ENCODE measurements around the gene FOXRED2. TPM values are rescaled to one million over a fixed set of nuclear protein-coding genes. Genes with fewer than 3 reads are reported as not detected.
A peak's percentile ranks its signal among the peaks of the same experiment; 100 is the strongest.

The FOXRED2 gene
- total and polyA plus RNA-seq, 2 of the 8 experiments (the other 6 are each of a cell fraction or from before 2014, with no cell fraction given), result 11.5 to 27.8 TPM

DNA sequence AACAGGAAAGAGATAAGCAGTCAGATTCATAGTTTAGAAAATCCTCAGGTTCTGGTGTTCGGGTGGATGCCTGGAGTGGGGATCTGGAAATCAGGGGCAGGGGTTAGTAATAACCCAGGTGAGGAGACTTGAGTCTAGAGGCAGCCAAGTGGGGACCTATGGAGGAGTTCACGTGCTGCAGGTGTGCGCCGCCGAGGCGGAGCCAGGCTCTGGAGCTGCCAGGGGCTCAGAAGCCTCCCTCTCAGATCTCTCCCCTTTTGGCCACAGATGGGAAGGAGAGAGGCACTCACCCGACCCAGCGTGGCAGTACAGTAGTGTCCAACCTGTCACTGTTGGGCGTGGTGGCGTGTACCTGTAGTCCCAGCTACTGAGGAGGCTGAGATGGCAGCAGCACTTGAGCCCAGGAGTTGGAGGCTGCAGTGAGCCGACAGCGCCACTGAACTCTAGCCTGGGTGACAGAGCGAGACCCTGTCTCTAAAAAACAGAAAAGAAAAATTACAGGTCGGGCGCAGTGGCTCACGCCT lies 52.9 kb downstream of the FOXRED2 start:
- no peak overlapping the region for H3K9ac ChIP-seq (replicated peaks in 1 of 4; ENCODE audit: extremely low read depth in 1 of 4, low read depth in 3 of 4, low read length in 3 of 4)
- H2BK20ac ChIP-seq (ENCODE audit: low read length), result no peak overlapping the region
- no peak overlapping the region for H3K27ac ChIP-seq (ENCODE audit: low read depth, low read length)
- H4K91ac ChIP-seq (replicated peaks; ENCODE audit: insufficient read length, low read length), result no peak overlapping the region
- no peak overlapping the region for H2BK120ac ChIP-seq (replicated peaks; ENCODE audit: low read depth, low read length)
- H3K56ac ChIP-seq (replicated peaks; ENCODE audit: insufficient read length, low read depth, low read length), result no peak overlapping the region
- no peaks in the 10 kb centered on the region for H3K79me1 ChIP-seq (ENCODE audit: low read depth, low read length)
- H2BK12ac ChIP-seq (ENCODE audit: low read depth, low read length), result peak overlapping the region; percentile 50; the same call in 1 of the 2 replicates
- H3K36me3 ChIP-seq (ENCODE audit: control insufficient read depth in 2 of 4, insufficient read depth in 4 of 4, low read length in 3 of 4), result no peaks in the 10 kb centered on the region
- no peaks in the 10 kb centered on the region for H3K9me3 ChIP-seq (ENCODE audit: insufficient read depth in 2 of 2, low read depth in 1 of 2, low read length in 1 of 2)
- no peak overlapping the region for H2AFZ ChIP-seq (ENCODE audit: low read length)
- H2BK15ac ChIP-seq (ENCODE audit: low read length), result peak overlapping the region; percentile 46; the same call in 1 of the 2 replicates
- H3K23ac ChIP-seq (ENCODE audit: insufficient read length), result no peak overlapping the region
- H4K20me1 ChIP-seq (replicated peaks in 1 of 2; ENCODE audit: control insufficient read depth in 1 of 2, insufficient read depth in 2 of 2, low read length in 2 of 2), result no peaks in the 10 kb centered on the region
- 94% methylated on average over 16 of the region's 16 CpGs; no CpG with 5 or more reads in 1 of the 2 experiments for WGBS, 2 experiments (ENCODE audit: extremely low coverage in 1 of 2, insufficient coverage in 1 of 2, insufficient read length in 1 of 2, insufficient replicate concordance in 2 of 2, low coverage in 1 of 2, low lambda C conversion rate in 2 of 2, missing lambda C conversion rate in 1 of 2)
- no peak overlapping the region for H3K4me3 ChIP-seq (ENCODE audit: extremely low read depth in 1 of 4, insufficient read depth in 2 of 4, low read depth in 3 of 4, low read length in 4 of 4)
- no peaks in the 10 kb centered on the region for H3K27me3 ChIP-seq (replicated peaks in 1 of 4; ENCODE audit: control insufficient read depth in 3 of 4, extremely low read depth in 1 of 4, insufficient read depth in 3 of 4, low read length in 3 of 4)
- no peak overlapping the region for H3K4ac ChIP-seq (replicated peaks; ENCODE audit: insufficient read length, low read depth, low read length)
- H3K14ac ChIP-seq (ENCODE audit: insufficient read length), result no peak overlapping the region
- H2BK5ac ChIP-seq (ENCODE audit: low read depth, low read length), result no peak overlapping the region
- no peak overlapping the region for H3K18ac ChIP-seq (ENCODE audit: extremely low read depth, low read length)
- DNase-seq (ENCODE audit: low read depth in 1 of 2, low spot score in 2 of 2), result no peak
- H3K4me1 ChIP-seq (replicated peaks in 1 of 4; ENCODE audit: control insufficient read depth in 3 of 4, insufficient read depth in 4 of 4, low read length in 3 of 4), result peaks cover 6 to 25% (median 10%) of the 10 kb centered on the region in 4 experiments
- CTCF ChIA-PET (ENCODE audit: partially characterized antibody), result interaction anchor here (0.8 to 1.0 kb wide), 2 partner anchors 21 to 129 kb away, joined by 3 read pairs; no protein-coding TSS in a partner anchor
- H4K8ac ChIP-seq (ENCODE audit: extremely low read depth, insufficient read depth, low read length), result no peak overlapping the region
- H3K4me2 ChIP-seq (ENCODE audit: insufficient read depth in 1 of 2, low read depth in 2 of 2, low read length in 2 of 2), result peak overlapping the region in 1 of 2 experiments; percentile 57; a peak in 1 of 4 replicates
- H3K79me2 ChIP-seq (ENCODE audit: control insufficient read depth in 1 of 2, insufficient read depth in 2 of 2, low read length in 2 of 2), result no peaks in the 10 kb centered on the region
- no peak overlapping the region for H4K5ac ChIP-seq (ENCODE audit: insufficient read length, low read depth, low read length)
- FAIRE-seq, result no peak
- peak overlapping the region; percentile 88; the same call in 1 of the 2 replicates for H2AK5ac ChIP-seq (ENCODE audit: low read depth, low read length)
- H3K23me2 ChIP-seq (ENCODE audit: low read depth, low read length), result no peaks in the 10 kb centered on the region; the same call in 1 of the 2 replicates
- POLR2A ChIA-PET (ENCODE audit: partially characterized antibody), result interaction anchor here (0.8 to 6.6 kb wide), 5 partner anchors 9 to 125 kb away, joined by 3 to 32 read pairs (median 4); no protein-coding TSS in a partner anchor
